Kidney (tissue), 14 donors: ENCODE measurements around the gene MCL1. TPM values are rescaled to one million over a fixed set of nuclear protein-coding genes. Genes with fewer than 3 reads are reported as not detected.

Experiments used
- DNase-seq, 5 donors: peaks; one replicate each; pipeline ENCODE4 v3.0.0-alpha.2; 2013 to 2020
- FAIRE-seq: peaks from 2 replicates; lab custom pipeline; 2012; peaks lifted over from hg19 to GRCh38; lab: Jason Lieb, UNC
- H3K27ac ChIP-seq, 2 donors: one replicate each; pipeline ENCODE4 v1.7.0; 2013; ENCODE audit warnings: low read depth in 2 of 2, low read length in 2 of 2, inconsistent platforms in 1 of 2
- H3K27me3 ChIP-seq: one replicate; pipeline ENCODE4 v1.7.1; 2013; ENCODE audit warnings: low read length, inconsistent platforms; ENCODE audit not compliant: control insufficient read depth, insufficient read depth
- H3K36me3 ChIP-seq, 3 donors: one replicate each; pipeline versions ENCODE4 v1.7.0 to v1.7.1; 2013; ENCODE audit warnings: low read length in 3 of 3, control low read depth in 1 of 3, inconsistent platforms in 1 of 3; ENCODE audit not compliant: insufficient read depth in 3 of 3, control insufficient read depth in 2 of 3
- H3K4me1 ChIP-seq, 3 donors: one replicate each; pipeline versions ENCODE4 v1.7.0 to v1.7.1; 2013; ENCODE audit warnings: low read length in 3 of 3, inconsistent platforms in 1 of 3, low read depth in 1 of 3; ENCODE audit not compliant: control insufficient read depth in 2 of 3, insufficient read depth in 2 of 3
- H3K4me3 ChIP-seq, 3 donors: one replicate each; pipeline versions ENCODE4 v1.7.0 to v1.8.1; 2013; ENCODE audit warnings: low read length in 3 of 3, control low read depth in 1 of 3, inconsistent platforms in 1 of 3
- H3K9ac ChIP-seq, 3 donors: one replicate each; pipeline versions ENCODE4 v1.7.0 to v1.7.1; 2013; ENCODE audit warnings: low read length in 3 of 3, control low read depth in 1 of 3, inconsistent platforms in 1 of 3
- H3K9me3 ChIP-seq, 3 donors: one replicate each; pipeline versions ENCODE4 v1.7.0 to v1.7.1; 2013; ENCODE audit warnings: low read length in 3 of 3, control low read depth in 1 of 3, inconsistent platforms in 1 of 3; ENCODE audit not compliant: control insufficient read depth in 2 of 3, insufficient read depth in 1 of 3
- intact Hi-C: fragments of 100-400 bp; cut with DNase I; formaldehyde crosslinking; loops from one replicate; pipeline ENCODE4 v1.11.1; 2022
- polyA plus RNA-seq: library from polyadenylated mRNA; stranded (reverse); fragments of 350-450 nt; fragmentation: Illumina TruSeq; extraction: RNeasy Lipid Tissue Mini Kit (QIAGEN cat#74804); gene quantifications from one replicate; pipeline ENCODE4 v1.2.3, GENCODE V29; 2014; ENCODE audit warnings: low read depth, low replicate concordance; ENCODE audit not compliant: insufficient read depth
- total RNA-seq: library from RNA; stranded (reverse); fragmentation: NEBNext Ultra II Directional; extraction: Animal tissue kit (Norgen Biotek cat#: 25700); gene quantifications from one replicate; pipeline ENCODE4 v1.2.1, GENCODE V29; 2021
- TF ChIP-seq, protein P1 (sequence below): IDR thresholded peaks from 3 replicates; pipeline ENCODE4 v1.5.1; 2012; ENCODE audit warnings: mild to moderate bottlenecking, moderate library complexity, borderline replicate concordance; ENCODE audit not compliant: insufficient read depth; ENCODE audit errors: extremely low read depth
- donor health status: control.
- donor health status: control.
- donor health status: control.
- donor health status: control.
- donor health status: control.
- donor health status: DM: yes; HTN: yes; CAD: no.
- donor health status: Normal renal cell carcinoma (clear cell type).

MCL1 gene
- total and polyA plus RNA-seq, 2 donors from 2014 or later: 79.5 to 253 TPM

DNA sequence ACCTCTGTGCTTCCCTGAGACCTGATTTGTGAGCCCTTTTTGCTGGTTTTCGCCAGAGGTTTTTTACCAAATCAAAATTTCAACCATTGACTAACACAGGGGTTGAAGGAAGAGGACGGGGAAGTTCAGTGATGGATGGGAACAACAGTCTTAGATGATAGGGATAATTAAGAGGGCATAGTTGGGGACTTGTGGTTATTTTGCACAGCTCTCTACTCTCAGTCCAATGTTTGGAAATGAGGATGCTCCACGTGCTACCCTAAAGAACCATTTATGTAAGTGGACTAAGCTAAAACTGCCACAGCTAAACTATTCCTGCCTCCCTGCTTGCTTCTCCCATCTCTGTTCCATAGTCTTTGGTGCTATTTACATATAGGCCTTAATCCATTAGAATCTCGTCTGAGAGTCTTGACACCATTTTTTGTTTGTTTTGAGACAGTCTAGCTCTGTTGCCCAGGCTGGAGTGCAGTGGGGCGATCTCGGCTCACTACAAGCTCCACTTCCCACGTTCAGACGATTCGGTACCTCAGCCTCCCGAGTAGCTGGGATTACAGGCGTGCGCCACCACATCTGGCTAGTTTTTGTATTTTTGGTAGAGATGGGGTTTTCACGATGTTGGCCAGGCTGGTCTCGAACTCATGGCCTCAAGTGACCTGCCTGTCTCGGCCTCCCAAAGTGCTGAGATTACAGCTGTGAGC lies 684 bp upstream of the MCL1 start:
- FAIRE-seq (no peak), DNase-seq (no peak)
- peak overlapping the region; percentile 68 to 84 (median 79) for H3K4me3 ChIP-seq
- no peaks in the 10 kb centered on the region for H3K27me3 ChIP-seq
- H3K9ac ChIP-seq: peak overlapping the region; percentile 64 to 96 (median 91)
- intact Hi-C loops: loop anchor here (10.0 kb wide), 1 partner anchor 45 kb away; the partner anchor contains the start of gene ENSA
- TF ChIP-seq, protein P1, sequence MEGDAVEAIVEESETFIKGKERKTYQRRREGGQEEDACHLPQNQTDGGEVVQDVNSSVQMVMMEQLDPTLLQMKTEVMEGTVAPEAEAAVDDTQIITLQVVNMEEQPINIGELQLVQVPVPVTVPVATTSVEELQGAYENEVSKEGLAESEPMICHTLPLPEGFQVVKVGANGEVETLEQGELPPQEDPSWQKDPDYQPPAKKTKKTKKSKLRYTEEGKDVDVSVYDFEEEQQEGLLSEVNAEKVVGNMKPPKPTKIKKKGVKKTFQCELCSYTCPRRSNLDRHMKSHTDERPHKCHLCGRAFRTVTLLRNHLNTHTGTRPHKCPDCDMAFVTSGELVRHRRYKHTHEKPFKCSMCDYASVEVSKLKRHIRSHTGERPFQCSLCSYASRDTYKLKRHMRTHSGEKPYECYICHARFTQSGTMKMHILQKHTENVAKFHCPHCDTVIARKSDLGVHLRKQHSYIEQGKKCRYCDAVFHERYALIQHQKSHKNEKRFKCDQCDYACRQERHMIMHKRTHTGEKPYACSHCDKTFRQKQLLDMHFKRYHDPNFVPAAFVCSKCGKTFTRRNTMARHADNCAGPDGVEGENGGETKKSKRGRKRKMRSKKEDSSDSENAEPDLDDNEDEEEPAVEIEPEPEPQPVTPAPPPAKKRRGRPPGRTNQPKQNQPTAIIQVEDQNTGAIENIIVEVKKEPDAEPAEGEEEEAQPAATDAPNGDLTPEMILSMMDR: no peak
- H3K9me3 ChIP-seq: no peaks in the 10 kb centered on the region
- peak overlapping the region; percentile 97 to 100 for H3K27ac ChIP-seq
- peaks cover 7 to 17% (median 10%) of the 10 kb centered on the region in 3 donors for H3K4me1 ChIP-seq
- H3K36me3 ChIP-seq: peaks cover 13 to 37% (median 19%) of the 10 kb centered on the region in 3 donors

DNA sequence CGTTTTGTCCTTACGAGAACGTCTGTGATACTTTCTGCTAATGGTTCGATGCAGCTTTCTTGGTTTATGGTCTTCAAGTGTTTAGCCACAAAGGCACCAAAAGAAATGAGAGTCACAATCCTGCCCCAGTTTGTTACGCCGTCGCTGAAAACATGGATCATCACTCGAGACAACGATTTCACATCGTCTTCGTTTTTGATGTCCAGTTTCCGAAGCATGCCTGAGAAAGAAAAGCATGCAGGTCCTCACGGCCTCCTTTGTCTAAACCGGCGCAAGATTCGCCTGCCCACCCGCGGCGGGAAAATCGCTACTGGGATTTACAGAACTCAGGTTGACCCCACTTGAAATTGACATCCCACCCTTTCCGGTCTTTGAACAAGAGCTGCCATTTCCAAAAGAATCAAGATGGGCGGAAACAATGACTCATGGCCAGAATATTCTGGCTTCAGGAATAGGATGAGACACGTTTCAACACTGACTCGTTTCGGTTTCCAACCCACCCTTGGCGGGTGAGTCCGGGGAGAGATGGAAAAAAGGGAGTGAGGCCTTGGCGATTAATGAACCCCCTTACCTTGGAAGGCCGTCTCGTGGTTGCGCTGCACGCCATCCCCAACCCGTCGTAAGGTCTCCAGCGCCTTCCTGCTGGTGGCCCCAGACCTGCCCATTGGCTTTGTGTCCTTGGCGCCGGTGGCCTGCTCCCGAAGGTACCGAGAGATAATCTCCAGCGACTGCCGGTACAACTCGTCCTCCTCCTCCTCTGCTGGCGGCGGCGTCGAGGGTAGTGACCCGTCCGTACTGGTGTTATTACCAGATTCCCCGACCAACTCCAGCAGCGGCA lies 919 bp downstream of the MCL1 start:
- TF ChIP-seq, protein P1: no peak
- FAIRE-seq: no peak

GRCh38 chr1:150577557-150578271 lies 1.7 kb downstream of the MCL1 start:
- Histone ChIP-seq H3K27me3 (no peaks in the 10 kb centered on the region), H3K4me3 (peak overlapping the region; percentile 96 to 99 (median 97)), H3K9me3 (no peaks in the 10 kb centered on the region), H3K9ac (peak overlapping the region; percentile 98 to 100 (median 98)), H3K27ac (peak overlapping the region; percentile 100), H3K4me1 (peaks cover 10 to 30% (median 15%) of the 10 kb centered on the region in 3 donors), H3K36me3 (peaks cover 14 to 56% (median 36%) of the 10 kb centered on the region in 3 donors)
- intact Hi-C loops: loop anchor here (10.0 kb wide), 1 partner anchor 47 kb away; the partner anchor contains the start of gene ENSA
- DNase-seq (peak in 2 of 5 donors; percentile 48 to 61), FAIRE-seq (no peak)
- TF ChIP-seq, protein P1: no peak

More for the DNA sequence above, 919 bp downstream of the MCL1 start:
- peak; percentile 62 to 91 (median 79) for DNase-seq
- Histone ChIP-seq H3K9ac (peak overlapping the region; percentile 98 to 100 (median 98)), H3K9me3 (no peaks in the 10 kb centered on the region), H3K27ac (peak overlapping the region; percentile 100), H3K27me3 (no peaks in the 10 kb centered on the region), H3K4me3 (peak overlapping the region; percentile 96 to 99 (median 97)), H3K4me1 (peaks cover 10 to 26% (median 11%) of the 10 kb centered on the region in 3 donors), H3K36me3 (peaks cover 14 to 48% (median 29%) of the 10 kb centered on the region in 3 donors)
- intact Hi-C loops: loop anchor here (10.0 kb wide), 1 partner anchor 46 kb away; the partner anchor contains the start of gene ENSA
